GM23338 (cell line): ENCODE data around the gene SPANXN2. TPM values are rescaled to one million over a fixed set of nuclear protein-coding genes. Genes with fewer than 3 reads are reported as not detected.

ENCODE experiments used
- ATAC-seq: fragments of 200-7000 bp; cut with Tn5 transposase; 3 replicates; pipeline ENCODE4 v1.9.1; 2020
- DNase-seq: peaks from one replicate; pipeline ENCODE4 v3.0.0-alpha.2; 2015; ENCODE audit warnings: low spot score
- H2AFZ ChIP-seq: fragments of 200-600 bp; sonication (generic); 2 replicates; pipeline ENCODE4 v1.8.0; 2016; ENCODE audit warnings: antibody characterized with exemption, mild to moderate bottlenecking, moderate library complexity
- H3F3A ChIP-seq: fragments of 200-600 bp; sonication (generic); replicated peaks from 2 replicates; pipeline ENCODE4 v1.8.0; 2017; ENCODE audit warnings: antibody characterized with exemption, mixed run types, low read depth
- H3K27ac ChIP-seq: fragments of 200-600 bp; sonication (generic); 2 replicates; pipeline ENCODE4 v1.6.1; 2016; ENCODE audit warnings: low read depth
- H3K27me3 ChIP-seq: fragments of 200-600 bp; sonication (generic); 2 replicates; pipeline ENCODE4 v1.8.0; 2016; ENCODE audit warnings: mild to moderate bottlenecking, mixed run types, moderate library complexity; ENCODE audit not compliant: insufficient read depth
- H3K36me3 ChIP-seq: fragments of 200-600 bp; sonication (generic); 2 replicates; pipeline ENCODE4 v1.8.0; 2016; ENCODE audit warnings: mild to moderate bottlenecking; ENCODE audit not compliant: insufficient read depth
- H3K4me1 ChIP-seq: fragments of 200-600 bp; sonication (generic); 2 replicates; pipeline ENCODE4 v1.8.0; 2016; ENCODE audit warnings: mild to moderate bottlenecking, moderate library complexity; ENCODE audit not compliant: insufficient read depth
- H3K4me2 ChIP-seq: fragments of 200-600 bp; sonication (generic); 2 replicates; pipeline ENCODE4 v1.7.1; 2017; ENCODE audit warnings: mixed run types
- H3K4me3 ChIP-seq: fragments of 200-600 bp; sonication (generic); 2 replicates; pipeline ENCODE4 v1.6.1; 2016; ENCODE audit warnings: mixed run types
- H3K79me2 ChIP-seq: fragments of 200-600 bp; sonication (generic); replicated peaks from 2 replicates; pipeline ENCODE4 v1.8.0; 2017; ENCODE audit warnings: mild to moderate bottlenecking; ENCODE audit not compliant: insufficient read depth
- H3K9me2 ChIP-seq: fragments of 200-600 bp; sonication (generic); 2 replicates; pipeline ENCODE4 v1.8.0; 2017; ENCODE audit not compliant: insufficient read depth
- H4K20me1 ChIP-seq: fragments of 200-600 bp; sonication (generic); replicated peaks from 2 replicates; pipeline ENCODE4 v1.8.0; 2017; ENCODE audit warnings: mild to moderate bottlenecking; ENCODE audit not compliant: insufficient read depth
- H3K27ac Mint-ChIP-seq: 2 replicates; pipeline ENCODE4 v1.8.0; 2020; ENCODE audit warnings: inconsistent platforms, mild to moderate bottlenecking, moderate library complexity, mixed read lengths
- H3K27me3 Mint-ChIP-seq: 3 replicates; pipeline ENCODE4 v1.8.0; 2022; ENCODE audit warnings: low read depth, mild to moderate bottlenecking, moderate library complexity, mixed read lengths, inconsistent platforms; ENCODE audit not compliant: insufficient read depth, poor library complexity
- H3K36me3 Mint-ChIP-seq: 3 replicates; pipeline ENCODE4 v1.8.0; 2021; ENCODE audit warnings: low read depth, mild to moderate bottlenecking, inconsistent platforms, moderate library complexity, mixed read lengths
- H3K4me1 Mint-ChIP-seq: 3 replicates; pipeline ENCODE4 v1.8.0; 2020; ENCODE audit warnings: mild to moderate bottlenecking, inconsistent platforms, mixed read lengths
- H3K4me3 Mint-ChIP-seq: 3 replicates; pipeline ENCODE4 v1.8.0; 2021; ENCODE audit warnings: moderate library complexity, mild to moderate bottlenecking, inconsistent platforms, mixed read lengths
- H3K9me3 Mint-ChIP-seq: 3 replicates; pipeline ENCODE4 v1.8.0; 2020; ENCODE audit warnings: moderate library complexity, mild to moderate bottlenecking, inconsistent platforms, mixed read lengths
- CREB1 ChIP-seq: fragments of 250-450 bp; sonication (Bioruptor Pico); IDR thresholded peaks from 2 replicates; pipeline ENCODE4 v1.5.0; 2020; ENCODE audit warnings: low read depth, mild to moderate bottlenecking, moderate library complexity
- CTCF ChIP-seq, 2 experiments: fragments of 200-600 bp in 1 of 2; sonication (generic) in 1 of 2; conservative IDR thresholded peaks; 2 replicates each; pipeline versions ENCODE4 v1.5.1 to v1.6.1; 2016 to 2017; ENCODE audit warnings: antibody characterized with exemption in 2 of 2, low read depth in 2 of 2, mild to moderate bottlenecking in 2 of 2, moderate library complexity in 1 of 2
- EZH2 ChIP-seq: fragments of 200-600 bp; sonication (generic); IDR thresholded peaks from one replicate; pipeline ENCODE4 v1.8.0; 2017; ENCODE audit warnings: antibody characterized with exemption, mild to moderate bottlenecking, low read depth; ENCODE audit not compliant: unreplicated experiment
- EZH2phosphoT487 ChIP-seq: fragments of 200-600 bp; sonication (generic); IDR thresholded peaks from one replicate; pipeline ENCODE4 v1.8.1; 2018; ENCODE audit warnings: antibody characterized with exemption; ENCODE audit not compliant: unreplicated experiment
- NANOG ChIP-seq: IDR thresholded peaks from 2 replicates; pipeline ENCODE4 v1.6.1; 2016; ENCODE audit warnings: antibody characterized with exemption, borderline replicate concordance
- POLR2AphosphoS5 ChIP-seq: IDR thresholded peaks from 2 replicates; pipeline ENCODE4 v1.6.1; 2016; ENCODE audit warnings: antibody characterized with exemption, low read depth
- REST ChIP-seq: IDR thresholded peaks from one replicate; pipeline ENCODE4 v1.6.1; 2018; ENCODE audit warnings: antibody characterized with exemption; ENCODE audit not compliant: unreplicated experiment
- STAT1 ChIP-seq: IDR thresholded peaks from one replicate; pipeline ENCODE4 v1.6.1; 2016; ENCODE audit warnings: antibody characterized with exemption; ENCODE audit not compliant: unreplicated experiment
- ZNF114 ChIP-seq: fragments of 250-450 bp; sonication (Bioruptor Pico); IDR thresholded peaks from 2 replicates; pipeline ENCODE4 v1.5.0; 2020; ENCODE audit warnings: mild to moderate bottlenecking, moderate library complexity
- ZNF331 ChIP-seq: fragments of 250-450 bp; sonication (Bioruptor Pico); IDR thresholded peaks from 2 replicates; pipeline ENCODE4 v1.5.0; 2020; ENCODE audit warnings: low read depth, mild to moderate bottlenecking, moderate library complexity
- ZNF462 ChIP-seq: fragments of 250-450 bp; sonication (Bioruptor Pico); IDR thresholded peaks from 2 replicates; pipeline ENCODE4 v1.5.0; 2020; ENCODE audit warnings: mild to moderate bottlenecking, moderate library complexity
- polyA plus RNA-seq: library from polyadenylated mRNA; unstranded; fragments of >200 nt; fragmentation: Nextera tagmentation; extraction: Ambion mirVana; gene quantifications from 2 replicates; pipeline ENCODE4 v1.2.1, GENCODE V29; 2016
- total RNA-seq: library from RNA; depleted of rRNA; stranded (reverse); fragments of >200 nt; shearing (Covaris generic); gene quantifications from 2 replicates; pipeline ENCODE4 v1.2.3, GENCODE V29; 2014

Gene SPANXN2
- total and polyA plus RNA-seq, 2 experiments from 2014 or later, result not detected

GRCh38 chrX:143757375-143757774, 36.8 kb upstream of the SPANXN2 start:
- Histone ChIP-seq H3K27me3 (no peaks in the 10 kb centered on the region), H3K79me2 (no peaks in the 10 kb centered on the region), H3K4me2 (no peak overlapping the region), H3K36me3 (no peaks in the 10 kb centered on the region), H3K4me3 (no peak overlapping the region), H2AFZ (no peak overlapping the region), H4K20me1 (no peaks in the 10 kb centered on the region), H3K9me2 (no peaks in the 10 kb centered on the region), H3K27ac (no peak overlapping the region), H3K4me1 (no peaks in the 10 kb centered on the region), H3F3A (no peaks in the 10 kb centered on the region)
- Mint-ChIP-seq H3K9me3 (peaks cover 69% of the 10 kb centered on the region), H3K4me1 (no peaks in the 10 kb centered on the region), H3K27me3 (no peaks in the 10 kb centered on the region), H3K36me3 (peaks cover 6% of the 10 kb centered on the region; the same call in 1 of the 3 replicates), H3K4me3 (no peak overlapping the region), H3K27ac (no peak overlapping the region)
- DNase-seq (no peak), ATAC-seq (no peak)
- TF ChIP-seq POLR2AphosphoS5 (no peak), NANOG (no peak), EZH2 (no peak), ZNF114 (CRISPR knock-in tag) (no peak), CTCF (conservative IDR thresholded peaks at IDR 0.05; ENCODE audit: low read depth in 2 of 2) (no peak), ZNF462 (CRISPR knock-in tag) (no peak), ZNF331 (CRISPR knock-in tag) (no peak), EZH2phosphoT487 (no peak), CREB1 (CRISPR knock-in tag) (no peak), STAT1 (no peak), REST (no peak)
